ENCODE results near the gene KIF26B. TPM values are rescaled to one million over a fixed set of nuclear protein-coding genes. Genes with fewer than 3 reads are reported as not detected.

Gene KIF26B
- polyA plus RNA-seq, 1 of the 3 experiments (the other 2 are of a cell fraction) = 2.6 TPM

- Histone ChIP-seq H3K4me3 (ENCODE audit: low read depth in 2 of 2, low read length in 1 of 2) (no peak overlapping the region), H3K4me2 (no peak overlapping the region), H3K9ac (no peak overlapping the region), H4K20me1 (ENCODE audit: insufficient read depth) (no peaks in the 10 kb centered on the region), H3K79me2 (ENCODE audit: insufficient read depth) (no peaks in the 10 kb centered on the region), H3K4me1 (ENCODE audit: control insufficient read depth in 1 of 2, insufficient read depth in 2 of 2, low read depth in 1 of 2, low read length in 1 of 2) (peaks cover 0 to 28% of the 10 kb centered on the region in 2 experiments; a peak in 1 of 4 replicates), H3K27ac (ENCODE audit: low read depth in 2 of 2, low read length in 1 of 2) (no peak overlapping the region), H3K27me3 (ENCODE audit: insufficient read depth) (no peaks in the 10 kb centered on the region), H3K9me3 (no peaks in the 10 kb centered on the region), H3K9me2 (no peaks in the 10 kb centered on the region), H2AFZ (ENCODE audit: low read depth) (no peak overlapping the region), H3F3A (replicated peaks; ENCODE audit: insufficient read depth) (no peaks in the 10 kb centered on the region), H3K36me3 (replicated peaks in 1 of 2; ENCODE audit: control insufficient read depth in 1 of 2, insufficient read depth in 2 of 2, low read length in 1 of 2) (peaks cover 0 to 10% of the 10 kb centered on the region in 2 experiments)
- ChIA-PET CTCF (no interaction called here), POLR2A (no interaction called here)
- TF ChIP-seq CHD2 (IDR thresholded peaks at IDR 0.05; ENCODE audit: low read length, partially characterized antibody) (no peak), ELF1 (IDR thresholded peaks at IDR 0.05) (no peak), YY1 (IDR thresholded peaks at IDR 0.05; ENCODE audit: low read depth) (no peak), TAF1 (IDR thresholded peaks at IDR 0.05; ENCODE audit: borderline replicate concordance, low read depth, low read length) (no peak), PBX3 (IDR thresholded peaks at IDR 0.05) (no peak), ZBTB33 (IDR thresholded peaks at IDR 0.05; ENCODE audit: borderline replicate concordance, low read depth) (no peak), MXI1 (IDR thresholded peaks at IDR 0.05; ENCODE audit: low read depth, low read length) (no peak), MAX (IDR thresholded peaks at IDR 0.05; ENCODE audit: low read depth) (no peak), RCOR1 (IDR thresholded peaks at IDR 0.05; ENCODE audit: low read length) (no peak), RXRA (IDR thresholded peaks at IDR 0.05; ENCODE audit: borderline replicate concordance, low read depth) (no peak), CTCF (IDR thresholded peaks at IDR 0.05) (no peak), FOXM1 (IDR thresholded peaks at IDR 0.05; ENCODE audit: low read depth) (no peak), USF2 (IDR thresholded peaks at IDR 0.05; ENCODE audit: borderline replicate concordance, low read depth, low read length) (no peak), POLR2AphosphoS5 (IDR thresholded peaks at IDR 0.05; ENCODE audit: low read depth, low read length) (no peak), TEAD4 (IDR thresholded peaks at IDR 0.05; ENCODE audit: borderline replicate concordance, insufficient read depth) (no peak), NRF1 (IDR thresholded peaks at IDR 0.05; ENCODE audit: low read depth, low read length) (no peak), NFIC (IDR thresholded peaks at IDR 0.05; ENCODE audit: borderline replicate concordance) (no peak), GABPA (IDR thresholded peaks at IDR 0.05; ENCODE audit: low read depth) (no peak), EP300 (IDR thresholded peaks at IDR 0.05; ENCODE audit: borderline replicate concordance in 1 of 2, low read depth in 1 of 2, low read length in 1 of 2) (no peak), SMC3 (IDR thresholded peaks at IDR 0.05; ENCODE audit: low read depth, low read length) (no peak)
- WGBS (ENCODE audit: low lambda C conversion rate) = 87% methylated on average over 5 of the region's 6 CpGs
- no peak for DNase-seq
These were observed 328.5 kb downstream of the KIF26B start for GRCh38 chr1:245483247-245483646.

All from SK-N-SH (cell line).